ENCODE results near the gene EPHA6.
"Not testable (repeated sequence)": the region's sequence is repeated elsewhere in the genome, so short reads cannot be mapped to it uniquely, and the experiment has no call there.

Gene EPHA6

GRCh38 chr3:97021778-97022177 lies 207.4 kb downstream of the EPHA6 start:
- Histone ChIP-seq H3K9ac (ENCODE audit: low read depth, low read length) (no peak overlapping the region), H3K9me3 (ENCODE audit: control insufficient read depth, insufficient read depth, low read length) (no peaks in the 10 kb centered on the region), H3K36me3 (ENCODE audit: insufficient read depth, low read length) (no peaks in the 10 kb centered on the region), H3K4me1 (ENCODE audit: insufficient read depth, low read length) (no peaks in the 10 kb centered on the region)

GRCh38 chr3:97025612-97026011 lies 211.2 kb downstream of the EPHA6 start:
- not testable (repeated sequence) for H3K4me1 ChIP-seq (ENCODE audit: insufficient read depth, low read length); H3K9me3 ChIP-seq (ENCODE audit: control insufficient read depth, insufficient read depth, low read length); H3K36me3 ChIP-seq (ENCODE audit: insufficient read depth, low read length); H3K9ac ChIP-seq (ENCODE audit: low read depth, low read length)

GRCh38 chr3:97029972-97030371 lies 215.6 kb downstream of the EPHA6 start:
- no peak overlapping the region for H3K9ac ChIP-seq (ENCODE audit: low read depth, low read length)
- no peaks in the 10 kb centered on the region for H3K9me3 ChIP-seq (ENCODE audit: control insufficient read depth, insufficient read depth, low read length)
- no peaks in the 10 kb centered on the region for H3K4me1 ChIP-seq (ENCODE audit: insufficient read depth, low read length)
- no peaks in the 10 kb centered on the region for H3K36me3 ChIP-seq (ENCODE audit: insufficient read depth, low read length)

- no peaks in the 10 kb centered on the region for H3K36me3 ChIP-seq (ENCODE audit: insufficient read depth, low read length)
- no peaks in the 10 kb centered on the region for H3K4me1 ChIP-seq (ENCODE audit: insufficient read depth, low read length)
- no peaks in the 10 kb centered on the region for H3K9me3 ChIP-seq (ENCODE audit: control insufficient read depth, insufficient read depth, low read length)
- H3K9ac ChIP-seq (ENCODE audit: low read depth, low read length) = no peak overlapping the region
Measured at GRCh38 chr3:97037294-97037943, 223.0 kb downstream of the EPHA6 start.

GRCh38 chr3:97043411-97043810 lies 229.0 kb downstream of the EPHA6 start:
- Histone ChIP-seq H3K9me3 (ENCODE audit: control insufficient read depth, insufficient read depth, low read length) (no peaks in the 10 kb centered on the region), H3K9ac (ENCODE audit: low read depth, low read length) (no peak overlapping the region), H3K36me3 (ENCODE audit: insufficient read depth, low read length) (no peaks in the 10 kb centered on the region), H3K4me1 (ENCODE audit: insufficient read depth, low read length) (no peaks in the 10 kb centered on the region)

GRCh38 chr3:97057365-97057764 lies 243.0 kb downstream of the EPHA6 start:
- H3K9ac ChIP-seq (ENCODE audit: low read depth, low read length) = no peak overlapping the region
- H3K4me1 ChIP-seq (ENCODE audit: insufficient read depth, low read length) = no peaks in the 10 kb centered on the region
- no peaks in the 10 kb centered on the region for H3K9me3 ChIP-seq (ENCODE audit: control insufficient read depth, insufficient read depth, low read length)
- no peaks in the 10 kb centered on the region for H3K36me3 ChIP-seq (ENCODE audit: insufficient read depth, low read length)

GRCh38 chr3:97059168-97059567 lies 244.8 kb downstream of the EPHA6 start:
- Histone ChIP-seq H3K9me3 (ENCODE audit: control insufficient read depth, insufficient read depth, low read length) (no peaks in the 10 kb centered on the region), H3K4me1 (ENCODE audit: insufficient read depth, low read length) (no peaks in the 10 kb centered on the region), H3K36me3 (ENCODE audit: insufficient read depth, low read length) (no peaks in the 10 kb centered on the region), H3K9ac (ENCODE audit: low read depth, low read length) (no peak overlapping the region)

- no peaks in the 10 kb centered on the region for H3K36me3 ChIP-seq (ENCODE audit: insufficient read depth, low read length)
- no peak overlapping the region for H3K9ac ChIP-seq (ENCODE audit: low read depth, low read length)
- H3K4me1 ChIP-seq (ENCODE audit: insufficient read depth, low read length) = no peaks in the 10 kb centered on the region
- H3K9me3 ChIP-seq (ENCODE audit: control insufficient read depth, insufficient read depth, low read length) = no peaks in the 10 kb centered on the region
Measured at GRCh38 chr3:97066531-97066930, 252.1 kb downstream of the EPHA6 start.

- Histone ChIP-seq H3K9me3 (ENCODE audit: control insufficient read depth, insufficient read depth, low read length) (no peaks in the 10 kb centered on the region), H3K36me3 (ENCODE audit: insufficient read depth, low read length) (no peaks in the 10 kb centered on the region), H3K4me1 (ENCODE audit: insufficient read depth, low read length) (no peaks in the 10 kb centered on the region), H3K9ac (ENCODE audit: low read depth, low read length) (no peak overlapping the region)
Measured at GRCh38 chr3:97070302-97070701, 255.9 kb downstream of the EPHA6 start.

GRCh38 chr3:97074546-97074945 lies 260.2 kb downstream of the EPHA6 start:
- no peak overlapping the region for H3K9ac ChIP-seq (ENCODE audit: low read depth, low read length)
- no peaks in the 10 kb centered on the region for H3K36me3 ChIP-seq (ENCODE audit: insufficient read depth, low read length)
- H3K4me1 ChIP-seq (ENCODE audit: insufficient read depth, low read length) = no peaks in the 10 kb centered on the region
- no peaks in the 10 kb centered on the region for H3K9me3 ChIP-seq (ENCODE audit: control insufficient read depth, insufficient read depth, low read length)

GRCh38 chr3:97076673-97077072 lies 262.3 kb downstream of the EPHA6 start:
- H3K9ac ChIP-seq (ENCODE audit: low read depth, low read length) = no peak overlapping the region
- H3K9me3 ChIP-seq (ENCODE audit: control insufficient read depth, insufficient read depth, low read length) = no peaks in the 10 kb centered on the region
- H3K4me1 ChIP-seq (ENCODE audit: insufficient read depth, low read length) = no peaks in the 10 kb centered on the region
- no peaks in the 10 kb centered on the region for H3K36me3 ChIP-seq (ENCODE audit: insufficient read depth, low read length)

GRCh38 chr3:97089621-97090020 lies 275.2 kb downstream of the EPHA6 start:
- Histone ChIP-seq H3K9ac (ENCODE audit: low read depth, low read length) (no peak overlapping the region), H3K9me3 (ENCODE audit: control insufficient read depth, insufficient read depth, low read length) (no peaks in the 10 kb centered on the region), H3K4me1 (ENCODE audit: insufficient read depth, low read length) (no peaks in the 10 kb centered on the region), H3K36me3 (ENCODE audit: insufficient read depth, low read length) (no peaks in the 10 kb centered on the region)

GRCh38 chr3:97102641-97103040 lies 288.2 kb downstream of the EPHA6 start:
- H3K9me3 ChIP-seq (ENCODE audit: control insufficient read depth, insufficient read depth, low read length) = no peaks in the 10 kb centered on the region
- peaks cover 13% of the 10 kb centered on the region; the same call in 1 of the 2 replicates for H3K4me1 ChIP-seq (ENCODE audit: insufficient read depth, low read length)
- H3K36me3 ChIP-seq (ENCODE audit: insufficient read depth, low read length) = no peaks in the 10 kb centered on the region
- no peak overlapping the region for H3K9ac ChIP-seq (ENCODE audit: low read depth, low read length)

GRCh38 chr3:97105989-97106651 lies 291.7 kb downstream of the EPHA6 start:
- no peak overlapping the region for H3K9ac ChIP-seq (ENCODE audit: low read depth, low read length)
- H3K36me3 ChIP-seq (ENCODE audit: insufficient read depth, low read length) = no peaks in the 10 kb centered on the region
- H3K4me1 ChIP-seq (ENCODE audit: insufficient read depth, low read length) = peaks cover 13% of the 10 kb centered on the region; the same call in 1 of the 2 replicates
- H3K9me3 ChIP-seq (ENCODE audit: control insufficient read depth, insufficient read depth, low read length) = no peaks in the 10 kb centered on the region

GRCh38 chr3:97106652-97106989 lies 292.2 kb downstream of the EPHA6 start:
- Histone ChIP-seq H3K9ac (ENCODE audit: low read depth, low read length) (no peak overlapping the region), H3K4me1 (ENCODE audit: insufficient read depth, low read length) (peaks cover 13% of the 10 kb centered on the region; the same call in 1 of the 2 replicates), H3K9me3 (ENCODE audit: control insufficient read depth, insufficient read depth, low read length) (no peaks in the 10 kb centered on the region), H3K36me3 (ENCODE audit: insufficient read depth, low read length) (no peaks in the 10 kb centered on the region)
